KOPT-K1 (cell line): Measurements from ENCODE around the gene UBE2R2.
A peak's percentile ranks its signal among the peaks of the same experiment; 100 is the strongest.
"Not testable (repeated sequence)": the region's sequence is repeated elsewhere in the genome, so short reads cannot be mapped to it uniquely, and the experiment has no call there.

ENCODE experiments used
- H3K27ac ChIP-seq: fragments of 200-600 bp; sonication (generic); 2 replicates; pipeline ENCODE4 v1.5.1; 2016; ENCODE audit warnings: antibody characterized with exemption, mild to moderate bottlenecking, low read depth, low read length; ENCODE audit not compliant: poor library complexity, severe bottlenecking
- H3K36me3 ChIP-seq: fragments of 200-600 bp; sonication (generic); 2 replicates; pipeline ENCODE4 v1.5.1; 2017; ENCODE audit warnings: antibody characterized with exemption, mild to moderate bottlenecking, low read length, moderate library complexity; ENCODE audit not compliant: insufficient read depth
- H3K9me3 ChIP-seq: fragments of 200-600 bp; sonication (generic); 2 replicates; pipeline ENCODE4 v1.5.1; 2017; ENCODE audit warnings: antibody characterized with exemption, low read length, mild to moderate bottlenecking; ENCODE audit not compliant: insufficient read depth, poor library complexity, severe bottlenecking

Gene UBE2R2

DNA sequence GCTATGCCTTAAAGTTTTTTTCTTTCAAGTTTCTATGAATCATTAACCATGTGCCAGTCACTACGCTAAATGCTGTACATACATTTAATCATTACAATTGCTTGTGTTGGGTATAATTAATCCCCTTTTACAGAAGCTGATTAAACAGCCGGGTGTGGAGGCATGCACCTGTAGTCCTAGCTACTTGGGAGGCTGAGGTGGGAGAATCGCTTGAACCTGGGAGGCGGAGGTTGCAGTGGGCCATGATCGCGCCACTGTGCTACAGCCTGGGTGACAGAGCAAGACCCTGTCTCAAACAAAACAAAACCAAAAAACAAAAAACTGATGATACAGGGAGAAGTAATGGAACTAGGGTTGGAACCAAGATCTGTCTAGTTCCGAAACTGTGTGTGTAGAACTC lies 1.2 kb upstream of the UBE2R2 start:
- H3K9me3 ChIP-seq, result no peaks in the 10 kb centered on the region
- H3K27ac ChIP-seq, result peak overlapping the region; percentile 95
- peaks cover 9% of the 10 kb centered on the region for H3K36me3 ChIP-seq

DNA sequence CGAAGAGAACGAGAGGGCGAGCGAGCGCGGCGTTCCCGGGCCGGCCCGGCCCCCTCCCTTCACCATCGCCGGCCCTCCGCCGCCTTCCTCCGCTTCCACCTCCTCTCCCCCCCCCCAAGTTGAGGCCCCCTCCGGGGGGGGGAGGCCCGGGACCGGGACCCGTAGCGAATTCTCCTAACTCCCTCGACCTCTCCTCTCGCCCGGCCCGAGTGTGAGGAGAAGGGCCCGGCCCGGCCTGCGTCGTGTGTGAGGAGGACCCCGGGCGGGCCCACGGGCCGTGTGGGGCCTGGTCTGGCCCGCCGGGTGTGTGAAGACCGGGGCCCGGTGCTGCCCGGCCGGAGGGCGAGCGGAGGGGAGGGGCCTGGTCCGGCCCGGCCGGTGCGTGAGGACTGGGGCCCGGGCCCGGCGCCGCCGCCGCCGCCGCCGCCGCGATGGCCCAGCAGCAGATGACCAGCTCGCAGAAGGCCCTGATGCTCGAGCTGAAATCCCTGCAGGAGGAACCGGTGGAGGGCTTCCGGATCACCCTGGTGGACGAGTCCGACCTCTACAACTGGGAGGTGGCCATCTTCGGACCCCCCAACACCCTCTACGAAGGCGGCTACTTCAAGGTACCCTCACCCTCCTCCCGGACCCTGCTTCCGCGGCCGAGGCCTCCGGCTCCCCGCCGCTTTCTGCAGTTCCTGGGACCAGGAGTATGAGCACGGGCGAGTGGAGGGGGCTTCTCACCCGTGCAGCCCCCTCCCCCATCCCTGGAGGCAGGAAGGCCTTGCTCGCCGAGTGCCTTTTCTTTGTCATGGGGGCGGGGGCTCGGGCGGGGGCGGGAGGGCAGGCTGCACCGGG lies 587 bp downstream of the UBE2R2 start:
- Histone ChIP-seq H3K36me3 (peaks cover 19% of the 10 kb centered on the region), H3K27ac (peak overlapping the region; percentile 95), H3K9me3 (no peaks in the 10 kb centered on the region)

GRCh38 chr9:33818167-33818846 lies 1.3 kb downstream of the UBE2R2 start:
- peak overlapping the region; percentile 95 for H3K27ac ChIP-seq
- no peaks in the 10 kb centered on the region for H3K9me3 ChIP-seq

GRCh38 chr9:33818847-33819500 lies 2.0 kb downstream of the UBE2R2 start:
- Histone ChIP-seq H3K9me3 (no peaks in the 10 kb centered on the region), H3K27ac (peak overlapping the region; percentile 95), H3K36me3 (peaks cover 26% of the 10 kb centered on the region)

More at GRCh38 chr9:33818167-33818846, 1.3 kb downstream of the UBE2R2 start:
- H3K36me3 ChIP-seq, result peaks cover 19% of the 10 kb centered on the region

- H3K36me3 ChIP-seq, result peaks cover 39% of the 10 kb centered on the region
- no peak overlapping the region for H3K27ac ChIP-seq
- no peaks in the 10 kb centered on the region for H3K9me3 ChIP-seq
Observed at GRCh38 chr9:33820231-33820745, 3.3 kb downstream of the UBE2R2 start.

DNA sequence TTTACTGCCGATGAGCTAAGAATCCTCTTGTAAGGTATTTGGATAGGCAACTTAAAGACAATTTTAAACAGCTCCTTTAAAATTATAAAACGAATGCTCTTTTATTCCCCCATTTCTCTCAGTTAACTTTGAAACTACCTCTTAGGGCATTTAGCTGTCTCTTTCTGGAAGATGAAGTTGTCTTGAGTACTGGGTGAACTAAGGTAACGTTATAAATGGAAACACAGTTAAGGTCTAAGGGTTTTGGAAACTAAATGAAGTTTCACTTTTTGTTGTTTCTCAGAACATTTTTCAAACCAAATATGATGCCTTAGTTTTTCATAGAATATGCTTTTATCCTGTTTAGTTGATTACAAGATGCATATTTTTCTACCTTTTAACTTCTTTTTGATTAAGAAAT lies 6.8 kb downstream of the UBE2R2 start:
- H3K27ac ChIP-seq, result no peak overlapping the region
- no peaks in the 10 kb centered on the region for H3K9me3 ChIP-seq
- peaks cover 58% of the 10 kb centered on the region for H3K36me3 ChIP-seq

DNA sequence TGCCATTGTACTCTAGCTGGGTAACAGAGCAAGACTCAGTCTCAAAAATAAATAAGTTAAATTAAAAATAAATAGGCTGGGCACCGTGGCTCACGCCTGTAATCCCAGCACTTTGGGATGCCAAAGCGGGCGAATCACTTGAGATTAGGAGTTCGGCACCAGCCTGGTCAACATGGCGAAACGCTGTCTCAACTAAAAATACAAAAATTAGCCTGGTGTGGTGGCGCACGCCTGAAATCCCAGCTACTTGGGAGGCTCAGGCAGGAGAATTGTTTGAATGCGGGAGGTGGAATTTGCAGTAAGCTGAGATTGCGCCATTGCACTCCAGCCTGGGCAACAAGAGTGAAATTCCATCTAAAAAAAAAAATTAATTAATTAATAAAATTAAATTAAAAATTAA lies 10.3 kb downstream of the UBE2R2 start:
- peaks cover 61% of the 10 kb centered on the region for H3K36me3 ChIP-seq
- H3K27ac ChIP-seq, H3K9me3 ChIP-seq: not testable (repeated sequence)

- not testable (repeated sequence) for H3K27ac ChIP-seq, H3K9me3 ChIP-seq
- peaks cover 47% of the 10 kb centered on the region for H3K36me3 ChIP-seq
Observed at GRCh38 chr9:33829641-33830230, 12.8 kb downstream of the UBE2R2 start.

DNA sequence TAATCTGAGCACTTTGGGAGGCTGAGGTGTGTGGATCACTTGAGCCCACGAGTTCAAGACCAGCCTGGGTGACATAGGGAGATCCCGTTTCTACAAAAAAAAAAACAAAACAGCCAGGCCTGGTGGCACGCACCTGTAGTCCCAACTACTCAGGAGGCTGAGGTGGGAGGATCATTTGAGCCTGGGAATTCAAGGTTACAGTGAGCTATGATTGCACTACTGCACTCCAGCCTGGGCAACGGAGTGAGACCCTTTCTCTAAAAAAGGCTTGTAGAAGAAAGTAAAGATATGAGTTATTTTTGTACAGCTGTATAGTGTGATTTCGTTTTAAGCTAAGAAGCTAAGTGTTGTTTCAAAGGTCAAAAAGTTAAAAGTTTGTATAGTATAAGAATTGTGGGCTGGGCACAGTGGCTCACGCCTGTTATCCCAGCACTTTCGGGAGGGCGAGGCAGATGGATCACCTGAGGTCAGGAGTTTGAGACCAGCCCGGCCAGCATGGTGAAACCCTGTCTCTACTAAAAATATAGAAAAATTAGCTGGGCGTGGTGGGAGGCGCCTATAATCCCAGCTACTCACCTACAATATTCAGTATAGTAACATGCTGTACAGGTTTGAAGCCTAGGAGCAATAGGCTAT lies 18.8 kb downstream of the UBE2R2 start:
- peaks cover 20% of the 10 kb centered on the region for H3K36me3 ChIP-seq
- H3K27ac ChIP-seq, result no peak overlapping the region

DNA sequence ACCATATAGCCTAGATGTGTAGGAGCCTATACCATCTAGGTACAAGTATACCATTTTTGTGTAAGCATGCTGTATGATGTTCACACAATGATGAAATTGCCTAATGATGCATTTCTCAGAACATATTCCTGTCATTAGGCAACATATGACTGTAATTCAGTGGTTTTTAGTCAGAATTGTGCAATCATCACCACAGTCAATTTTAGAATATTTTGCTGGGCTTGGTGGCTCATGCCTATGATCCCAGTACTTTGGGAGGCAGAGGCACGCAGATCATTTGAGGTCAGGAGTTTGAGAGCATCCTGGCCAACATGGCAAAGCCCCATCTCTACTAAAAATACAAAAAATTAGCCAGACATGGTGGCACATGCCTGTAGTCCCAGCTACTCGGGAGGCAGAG lies 19.3 kb downstream of the UBE2R2 start:
- not testable (repeated sequence) for H3K9me3 ChIP-seq, H3K27ac ChIP-seq
- peaks cover 19% of the 10 kb centered on the region for H3K36me3 ChIP-seq

More for the DNA sequence above, 18.8 kb downstream of the UBE2R2 start:
- no peaks in the 10 kb centered on the region for H3K9me3 ChIP-seq

DNA sequence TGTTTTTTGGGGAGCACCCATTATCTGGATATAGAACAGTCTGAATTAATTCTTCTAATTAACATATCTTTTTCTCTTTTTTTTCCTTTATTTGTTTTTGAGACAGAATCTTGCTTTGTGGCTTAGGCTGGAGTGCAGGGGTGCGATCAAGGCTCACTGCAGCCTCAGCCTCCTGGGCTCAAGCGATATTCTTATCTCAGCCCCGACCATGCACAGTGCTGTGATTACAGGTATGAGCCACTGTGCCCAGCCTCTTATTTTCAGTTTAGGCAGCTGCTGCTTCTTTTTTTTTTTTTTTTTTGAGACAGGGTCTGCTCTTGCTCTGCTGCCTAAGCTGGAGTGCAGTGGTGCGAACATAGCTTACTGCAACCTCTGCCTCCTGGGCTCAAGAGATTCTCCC lies 20.2 kb downstream of the UBE2R2 start:
- Histone ChIP-seq H3K27ac (no peak overlapping the region), H3K9me3 (no peaks in the 10 kb centered on the region), H3K36me3 (peaks cover 21% of the 10 kb centered on the region)

- Histone ChIP-seq H3K27ac (no peak overlapping the region), H3K36me3 (peaks cover 16% of the 10 kb centered on the region)
Observed at GRCh38 chr9:33840381-33840780, 23.4 kb downstream of the UBE2R2 start.

DNA sequence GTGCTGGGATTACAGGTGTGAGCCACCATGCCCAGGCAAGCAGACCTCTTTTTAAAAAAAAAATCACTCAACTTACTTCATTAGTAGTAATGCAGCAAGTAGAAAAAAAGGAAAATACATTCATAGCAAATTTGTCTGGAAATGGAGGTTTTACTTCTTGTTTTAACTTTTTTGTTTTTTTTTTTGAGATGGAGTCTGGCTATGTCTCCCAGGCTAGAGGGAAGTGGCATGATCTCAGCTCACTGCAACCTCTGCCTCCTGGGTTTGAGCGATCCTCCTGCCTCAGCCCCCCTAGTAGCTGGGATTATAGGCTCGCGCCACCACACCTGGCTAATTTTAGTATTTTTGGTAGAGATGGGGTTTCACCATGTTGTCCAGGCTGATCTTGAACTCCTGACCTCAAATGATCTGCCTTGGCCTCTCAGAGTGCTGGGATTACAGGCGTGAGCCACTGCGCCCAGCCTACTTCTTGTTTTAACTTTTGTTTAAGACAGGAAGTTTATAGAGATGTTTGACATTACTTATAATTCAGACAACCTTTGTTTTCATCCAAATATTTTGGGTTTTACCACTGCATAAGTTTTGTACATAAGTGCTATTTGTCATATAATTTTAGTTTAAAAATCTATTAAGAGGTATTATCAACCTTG lies 26.5 kb downstream of the UBE2R2 start:
- Histone ChIP-seq H3K27ac (no peak overlapping the region), H3K36me3 (peaks cover 11% of the 10 kb centered on the region; the same call in 1 of the 2 replicates), H3K9me3 (no peaks in the 10 kb centered on the region)

More at GRCh38 chr9:33840381-33840780, 23.4 kb downstream of the UBE2R2 start:
- H3K9me3 ChIP-seq, result no peaks in the 10 kb centered on the region

- Histone ChIP-seq H3K9me3 (no peaks in the 10 kb centered on the region), H3K36me3 (peaks cover 12% of the 10 kb centered on the region; the same call in 1 of the 2 replicates), H3K27ac (no peak overlapping the region)
Observed at GRCh38 chr9:33846231-33846630, 29.3 kb downstream of the UBE2R2 start.
